ENCODE data around the gene BEND3. TPM values are rescaled to one million over a fixed set of nuclear protein-coding genes. Genes with fewer than 3 reads are reported as not detected.

Gene BEND3
- polyA plus RNA-seq, 3 donors: 0.17 to 0.52 (median 0.24) TPM

- 98% methylated on average over 5 of the region's 5 CpGs for WGBS (ENCODE audit: insufficient coverage)
- Histone ChIP-seq H3K4me2 (replicated peaks; ENCODE audit: extremely low read depth, low read length, poor library complexity, severe bottlenecking) (no peak overlapping the region), H3K4me1 (ENCODE audit: control insufficient read depth in 1 of 2, insufficient read depth in 2 of 2, low read length in 2 of 2) (no peaks in the 10 kb centered on the region), H3K4me3 (replicated peaks in 1 of 3; ENCODE audit: low read depth in 2 of 3, low read length in 3 of 3) (no peak overlapping the region), H3K79me2 (ENCODE audit: insufficient read depth, low read length) (no peaks in the 10 kb centered on the region), H3K9me3 (replicated peaks in 1 of 2; ENCODE audit: control insufficient read depth in 1 of 2, insufficient read depth in 1 of 2, low read length in 2 of 2) (no peaks in the 10 kb centered on the region), H3K27me3 (ENCODE audit: control insufficient read depth in 2 of 2, insufficient read depth in 2 of 2, low read length in 2 of 2) (no peaks in the 10 kb centered on the region), H3K27ac (ENCODE audit: low read depth in 1 of 2, low read length in 2 of 2) (no peak overlapping the region), H4K20me1 (ENCODE audit: insufficient read depth, low read length) (no peaks in the 10 kb centered on the region), H2AFZ (ENCODE audit: insufficient read depth, low read depth, low read length, poor library complexity, severe bottlenecking) (no peak overlapping the region), H3K36me3 (replicated peaks in 1 of 2; ENCODE audit: control insufficient read depth in 1 of 2, insufficient read depth in 2 of 2, low read length in 2 of 2) (no peaks in the 10 kb centered on the region), H3K9ac (ENCODE audit: insufficient read depth, low read length, poor library complexity, severe bottlenecking) (no peak overlapping the region)
- Mint-ChIP-seq H3K4me3 (no peak overlapping the region), H3K27ac (no peak overlapping the region), H3K9me3 (no peaks in the 10 kb centered on the region), H3K27me3 (ENCODE audit: low read depth in 3 of 3) (peaks cover 0 to 13% (median 8%) of the 10 kb centered on the region in 3 donors), H3K4me1 (no peaks in the 10 kb centered on the region), H3K36me3 (no peaks in the 10 kb centered on the region)
- TF ChIP-seq, protein P1, sequence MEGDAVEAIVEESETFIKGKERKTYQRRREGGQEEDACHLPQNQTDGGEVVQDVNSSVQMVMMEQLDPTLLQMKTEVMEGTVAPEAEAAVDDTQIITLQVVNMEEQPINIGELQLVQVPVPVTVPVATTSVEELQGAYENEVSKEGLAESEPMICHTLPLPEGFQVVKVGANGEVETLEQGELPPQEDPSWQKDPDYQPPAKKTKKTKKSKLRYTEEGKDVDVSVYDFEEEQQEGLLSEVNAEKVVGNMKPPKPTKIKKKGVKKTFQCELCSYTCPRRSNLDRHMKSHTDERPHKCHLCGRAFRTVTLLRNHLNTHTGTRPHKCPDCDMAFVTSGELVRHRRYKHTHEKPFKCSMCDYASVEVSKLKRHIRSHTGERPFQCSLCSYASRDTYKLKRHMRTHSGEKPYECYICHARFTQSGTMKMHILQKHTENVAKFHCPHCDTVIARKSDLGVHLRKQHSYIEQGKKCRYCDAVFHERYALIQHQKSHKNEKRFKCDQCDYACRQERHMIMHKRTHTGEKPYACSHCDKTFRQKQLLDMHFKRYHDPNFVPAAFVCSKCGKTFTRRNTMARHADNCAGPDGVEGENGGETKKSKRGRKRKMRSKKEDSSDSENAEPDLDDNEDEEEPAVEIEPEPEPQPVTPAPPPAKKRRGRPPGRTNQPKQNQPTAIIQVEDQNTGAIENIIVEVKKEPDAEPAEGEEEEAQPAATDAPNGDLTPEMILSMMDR (IDR thresholded peaks at IDR 0.05): no peak
- no peak for DNase-seq
- intact Hi-C loops (cut with micrococcal nuclease): no loop called here
Measured at GRCh38 chr6:107019047-107019446, 96.3 kb downstream of the BEND3 start.

Small RNA genes lying within 50 kb of the gene (small RNA-seq; reads per million reads assigned to genes)
- not detected for gene RNU6-1299P (ENCODE audit: insufficient read length, low read depth)

Other genes with a start within 250 kb of the BEND3 start
- under 1 TPM; 0.05 to 0.46 (median 0.29) TPM for gene CD24, start 140.8 kb downstream of the BEND3 start, polyA plus RNA-seq
- gene MTRES1, start 87.3 kb downstream of the BEND3 start, polyA plus RNA-seq: 1 to 10 TPM; 5.0 to 9.0 (median 5.7) TPM